ENCODE measurements around the gene TMED5.
"Not testable (repeated sequence)": the region's sequence is repeated elsewhere in the genome, so short reads cannot be mapped to it uniquely, and the experiment has no call there.

Gene TMED5

DNA sequence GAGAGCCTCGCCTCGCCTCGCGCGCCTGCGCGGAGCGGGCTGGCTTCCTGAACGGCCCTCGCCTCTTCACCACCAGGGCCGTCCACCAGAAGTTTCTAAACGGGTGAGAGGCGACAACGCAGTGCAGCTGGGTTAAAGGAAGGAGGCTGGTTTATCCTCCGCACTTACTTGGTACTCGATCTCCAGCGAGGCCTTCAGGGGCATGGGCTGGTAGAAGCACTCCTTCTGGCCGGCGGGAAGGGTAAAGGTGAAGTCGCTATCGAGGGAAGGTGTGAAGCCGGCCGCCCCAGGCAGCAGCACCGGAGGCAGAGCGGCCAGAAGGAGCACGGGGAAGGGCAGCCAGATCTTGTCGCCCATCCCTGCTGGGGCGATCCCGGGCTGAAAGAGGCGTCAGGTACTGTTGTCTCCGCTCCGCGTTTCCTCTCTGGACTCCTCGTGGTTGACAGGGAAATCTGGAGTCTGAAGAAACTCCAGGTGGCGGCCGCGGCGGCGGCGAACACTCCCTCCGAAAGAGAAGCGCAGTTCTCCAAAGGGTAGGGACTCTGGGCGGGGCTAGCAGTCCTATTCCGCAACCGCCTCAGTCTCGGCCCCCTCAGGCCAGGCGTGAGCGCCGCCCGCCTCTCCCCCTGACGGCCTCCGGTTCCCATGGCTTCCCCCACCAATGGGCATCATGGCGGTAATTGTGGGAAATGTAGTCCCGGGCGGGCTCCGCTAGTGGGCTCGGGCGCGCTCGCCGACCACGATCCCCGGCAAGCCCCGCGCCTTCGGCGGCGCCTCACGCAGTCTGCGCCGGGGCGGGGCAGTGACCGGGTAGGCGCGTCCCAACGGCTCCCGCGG lies at the start of gene TMED5:
Gene TMED5, minus strand, starts transcription at position 528 of the 837 bp plus-strand sequence. Its CDS starts 171 bp downstream, at position 357.
- peak; percentile 93 for DNase-seq (ENCODE audit: low read depth)

GRCh38 chr1:93223023-93223675 lies 42.9 kb upstream of the TMED5 start:
- DNase-seq (ENCODE audit: low read depth), result no peak

GRCh38 chr1:93221913-93222312 lies 41.7 kb upstream of the TMED5 start:
- DNase-seq (ENCODE audit: low read depth), result no peak

DNA sequence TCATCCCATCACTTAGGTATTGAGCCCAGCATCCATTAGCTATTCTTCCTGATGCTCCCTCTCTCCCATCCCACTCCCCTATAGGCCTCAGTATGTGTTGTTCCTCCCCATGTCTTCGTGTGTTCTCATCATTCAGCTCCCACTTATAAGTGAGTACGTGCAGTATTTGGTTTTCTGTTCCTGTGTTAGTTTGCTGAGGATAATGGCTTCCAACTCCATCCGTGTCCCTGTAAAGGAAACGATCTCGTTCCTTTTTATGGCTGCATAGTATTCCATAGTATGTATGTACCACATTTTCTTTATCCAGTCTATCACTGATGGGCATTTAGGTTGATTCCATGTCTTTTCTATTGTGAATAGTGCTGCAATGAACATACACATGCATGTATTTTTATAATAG lies 40.5 kb upstream of the TMED5 start:
- DNase-seq (ENCODE audit: low read depth), result not testable (repeated sequence)

DNA sequence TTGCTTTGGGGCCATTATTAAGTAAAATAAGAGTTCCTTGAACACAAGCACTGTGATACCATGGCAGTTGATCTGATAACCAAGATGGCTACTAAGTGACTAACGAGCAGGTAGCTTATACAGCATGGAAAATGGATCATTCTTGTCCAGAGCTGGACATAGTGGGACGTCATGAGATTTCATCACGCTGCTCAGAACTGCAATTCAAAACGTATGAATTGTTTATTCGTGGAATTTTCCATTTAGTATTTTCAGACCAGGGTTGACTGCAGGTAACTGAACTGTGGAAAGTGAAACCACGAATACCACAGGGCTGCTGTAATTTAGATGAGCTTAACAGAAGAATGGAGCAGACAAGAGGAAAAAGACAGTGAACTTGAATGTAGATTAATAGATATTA lies 39.2 kb upstream of the TMED5 start:
- peak; percentile 2 for DNase-seq (ENCODE audit: low read depth)

- DNase-seq (ENCODE audit: low read depth), result no peak
Measured at GRCh38 chr1:93215322-93215721, 35.1 kb upstream of the TMED5 start.

DNA sequence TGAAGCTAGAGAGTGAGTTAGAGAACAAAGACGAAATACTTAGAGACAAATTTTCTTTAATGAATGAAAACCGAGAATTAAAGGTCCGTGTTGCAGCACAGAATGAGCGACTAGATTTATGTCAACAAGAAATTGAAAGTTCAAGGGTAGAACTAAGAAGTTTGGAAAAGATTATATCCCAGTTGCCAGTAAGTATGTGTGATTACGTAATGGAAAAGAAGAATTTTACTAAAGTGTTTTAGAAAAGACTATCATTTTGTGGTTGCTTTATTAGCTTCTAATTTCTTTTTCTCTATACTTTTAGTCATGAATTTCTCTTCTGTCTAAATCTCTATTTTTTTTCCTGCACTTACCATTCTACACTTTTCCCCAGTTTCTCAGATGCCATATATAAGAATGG lies 27.0 kb upstream of the TMED5 start:
- no peak for DNase-seq (ENCODE audit: low read depth)

- DNase-seq (ENCODE audit: low read depth), result no peak
Measured at GRCh38 chr1:93206567-93206954, 26.3 kb upstream of the TMED5 start.

- DNase-seq (ENCODE audit: low read depth), result no peak
Measured at GRCh38 chr1:93205892-93206566, 25.8 kb upstream of the TMED5 start.

DNA sequence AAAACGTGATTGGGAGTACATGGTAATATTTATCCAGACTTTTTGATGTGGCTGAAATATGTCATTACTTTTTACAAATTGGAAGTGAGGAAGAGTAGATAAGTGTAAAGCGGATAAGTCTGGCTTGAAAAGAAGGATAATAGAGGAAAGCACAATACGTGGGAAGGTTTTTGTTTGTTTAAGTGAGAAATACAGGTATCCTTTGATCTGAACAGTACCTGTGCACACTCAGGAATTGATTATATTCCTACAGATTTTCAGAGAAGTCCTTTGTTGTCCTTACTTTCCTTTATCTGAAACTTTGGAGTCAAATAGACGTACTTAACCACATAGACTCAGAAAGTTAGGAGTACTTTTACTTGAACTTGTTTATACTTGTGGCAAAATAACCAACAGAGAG lies 20.5 kb upstream of the TMED5 start:
- no peak for DNase-seq (ENCODE audit: low read depth)

DNA sequence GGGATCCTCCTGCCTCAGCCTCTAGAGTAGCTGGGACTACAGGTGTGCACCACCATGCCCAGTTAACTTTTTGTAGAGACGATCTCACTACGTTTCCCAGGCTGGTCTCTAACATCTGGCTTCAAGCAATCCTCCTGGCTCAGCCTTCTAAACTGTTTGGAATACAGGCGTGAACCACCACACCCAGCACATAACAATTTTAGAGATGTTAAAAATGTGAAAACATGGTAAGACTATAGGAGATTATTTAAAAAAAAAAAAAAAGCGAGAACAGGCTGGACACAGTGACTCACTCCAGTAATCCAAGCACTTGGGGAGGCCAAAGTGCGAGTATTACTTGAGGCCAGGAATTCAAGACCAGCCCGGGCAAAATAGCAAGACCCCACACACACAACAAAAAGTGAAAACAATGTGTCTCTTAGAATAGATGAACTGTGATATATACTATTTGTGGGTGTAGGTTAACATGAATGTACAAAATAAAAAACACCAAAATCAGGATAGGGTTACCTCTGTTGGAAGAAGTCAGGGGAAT lies 19.9 kb upstream of the TMED5 start:
- DNase-seq (ENCODE audit: low read depth), result no peak

DNA sequence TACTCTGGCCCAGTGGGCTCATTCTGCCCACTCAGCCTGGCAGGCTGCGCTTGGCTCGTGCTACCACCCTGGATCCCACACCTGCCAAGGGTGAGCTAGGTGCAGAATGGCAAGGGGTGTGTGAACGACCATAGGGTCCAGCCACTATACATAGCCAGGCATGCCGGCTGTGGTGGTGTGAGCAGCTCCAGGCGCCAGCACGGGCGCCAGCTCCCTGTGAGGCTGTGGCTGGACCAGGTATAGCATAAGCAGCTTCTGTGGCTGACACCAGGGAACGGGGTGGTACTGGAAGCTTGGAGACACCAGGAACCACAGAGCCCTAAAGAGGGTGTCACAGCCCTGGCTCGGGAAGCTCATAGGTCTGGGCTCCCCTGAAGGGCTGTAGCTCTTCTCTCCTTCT lies 18.9 kb upstream of the TMED5 start:
- no peak for DNase-seq (ENCODE audit: low read depth)

DNA sequence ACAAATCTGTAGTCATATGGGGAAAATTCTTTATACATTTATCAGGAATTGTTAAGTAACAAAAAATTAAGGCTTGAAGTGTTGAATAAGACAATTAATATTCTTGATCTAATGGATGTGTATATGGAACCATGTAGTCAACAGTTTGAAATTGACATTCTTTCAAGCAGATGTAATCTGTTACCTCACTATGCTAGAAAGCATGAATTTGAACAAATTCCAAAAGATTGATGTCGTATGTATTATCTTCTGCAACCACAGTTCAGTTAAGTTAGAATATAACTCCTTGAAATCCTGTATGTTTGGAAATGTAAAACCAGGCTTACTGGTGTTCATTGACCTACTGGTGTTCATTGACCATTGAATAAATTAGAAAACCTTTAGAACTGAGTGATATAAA lies 16.4 kb upstream of the TMED5 start:
- no peak for DNase-seq (ENCODE audit: low read depth)

DNA sequence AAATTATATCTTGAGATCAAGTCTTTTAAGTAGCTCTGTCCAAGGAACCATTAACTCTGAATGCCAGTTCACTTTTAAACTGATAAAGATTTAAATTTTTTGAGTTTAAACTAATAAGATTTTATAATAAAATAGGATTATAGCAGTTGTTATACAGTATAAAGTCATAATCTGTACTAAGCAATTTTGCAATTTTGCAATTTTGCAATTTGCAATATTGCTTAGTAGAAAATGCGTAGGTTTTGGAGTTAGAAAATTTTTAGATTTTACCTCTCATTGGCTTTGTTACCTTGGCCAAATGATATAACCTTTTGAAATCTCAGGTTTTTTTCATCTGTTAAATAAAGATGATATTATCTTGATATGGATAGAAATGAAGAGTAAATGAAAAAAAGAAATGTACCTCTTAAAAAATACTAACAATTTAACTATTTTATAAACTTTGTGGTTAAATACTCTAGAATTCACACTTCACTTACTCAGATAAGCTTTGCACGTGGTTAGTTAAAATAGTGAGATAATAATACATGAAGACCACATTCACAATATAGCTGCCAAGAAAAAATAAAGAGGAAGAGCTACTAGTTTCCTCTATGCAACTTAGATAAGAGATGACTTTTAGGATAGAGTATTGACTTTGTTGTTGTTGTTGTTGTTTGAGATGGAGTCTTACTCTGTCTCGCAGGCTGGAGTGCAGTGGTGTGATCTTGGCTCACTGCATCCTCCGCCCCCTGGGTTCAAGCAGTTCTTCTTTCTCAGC lies 14.2 kb upstream of the TMED5 start:
- no peak for DNase-seq (ENCODE audit: low read depth)

GRCh38 chr1:93190432-93190831 lies 10.2 kb upstream of the TMED5 start:
- DNase-seq (ENCODE audit: low read depth), result no peak

GRCh38 chr1:93186667-93187066 lies 6.5 kb upstream of the TMED5 start:
- no peak for DNase-seq (ENCODE audit: low read depth)

- no peak for DNase-seq (ENCODE audit: low read depth)
Measured at GRCh38 chr1:93180723-93181613, 755 bp upstream of the TMED5 start, which contains the start of gene CCDC18. TSS of gene CCDC18 (plus strand) at chr1:93180724. CDS start at chr1:93183362, 2,638 bp downstream.

DNA sequence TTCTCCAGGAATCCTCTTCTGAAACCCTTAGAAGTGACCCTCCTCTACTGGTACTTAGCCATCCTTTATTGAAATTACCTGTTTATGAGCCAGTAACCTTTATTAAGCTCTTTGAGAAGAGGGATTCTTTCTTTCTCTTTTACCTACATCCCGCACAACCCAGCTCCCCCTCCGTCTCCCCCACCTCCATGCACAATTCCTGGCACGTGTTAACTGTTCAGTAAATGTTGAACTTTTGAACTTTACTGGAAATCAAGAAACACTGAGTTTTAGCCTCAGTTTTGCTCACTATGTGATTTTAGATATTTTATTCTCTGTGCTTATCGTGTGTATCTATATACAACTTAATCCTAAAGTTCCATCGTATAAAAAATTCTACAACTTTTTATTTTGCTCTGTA lies 1.8 kb downstream of the TMED5 start:
- DNase-seq (ENCODE audit: low read depth), result no peak

- no peak for DNase-seq (ENCODE audit: low read depth)
Measured at GRCh38 chr1:93177991-93178390, 2.2 kb downstream of the TMED5 start.

- not testable (repeated sequence) for DNase-seq (ENCODE audit: low read depth)
Measured at GRCh38 chr1:93174638-93175037, 5.6 kb downstream of the TMED5 start.

GRCh38 chr1:93172778-93173177 lies 7.4 kb downstream of the TMED5 start:
- DNase-seq (ENCODE audit: low read depth), result no peak
